Subcutaneous adipose tissue (tissue), 4 donors: Measurements from ENCODE around the gene MOB3A. TPM values are rescaled to one million over a fixed set of nuclear protein-coding genes. Genes with fewer than 3 reads are reported as not detected.

Experiments
- CTCF ChIP-seq: fragments of 450-650 bp; IDR thresholded peaks from one replicate; pipeline ENCODE4 v1.5.1; 2016; ENCODE audit warnings: low read depth, mild to moderate bottlenecking, control low read depth, antibody characterized with exemption, moderate library complexity
- total RNA-seq, 4 donors: library from RNA; depleted of rRNA; stranded (reverse); fragments of >200 nt; gene quantifications; one replicate each; pipeline ENCODE4 v1.1.0, GENCODE V29; 2016

The MOB3A gene
- total RNA-seq, 4 donors from 2014 or later = 27.9 to 53.3 (median 46.5) TPM

- TF ChIP-seq CTCF = no peak
Measured at GRCh38 chr19:2136796-2137195, 40.7 kb upstream of the MOB3A start.

GRCh38 chr19:2135474-2136402 lies 39.6 kb upstream of the MOB3A start:
- no peak for TF ChIP-seq CTCF

DNA sequence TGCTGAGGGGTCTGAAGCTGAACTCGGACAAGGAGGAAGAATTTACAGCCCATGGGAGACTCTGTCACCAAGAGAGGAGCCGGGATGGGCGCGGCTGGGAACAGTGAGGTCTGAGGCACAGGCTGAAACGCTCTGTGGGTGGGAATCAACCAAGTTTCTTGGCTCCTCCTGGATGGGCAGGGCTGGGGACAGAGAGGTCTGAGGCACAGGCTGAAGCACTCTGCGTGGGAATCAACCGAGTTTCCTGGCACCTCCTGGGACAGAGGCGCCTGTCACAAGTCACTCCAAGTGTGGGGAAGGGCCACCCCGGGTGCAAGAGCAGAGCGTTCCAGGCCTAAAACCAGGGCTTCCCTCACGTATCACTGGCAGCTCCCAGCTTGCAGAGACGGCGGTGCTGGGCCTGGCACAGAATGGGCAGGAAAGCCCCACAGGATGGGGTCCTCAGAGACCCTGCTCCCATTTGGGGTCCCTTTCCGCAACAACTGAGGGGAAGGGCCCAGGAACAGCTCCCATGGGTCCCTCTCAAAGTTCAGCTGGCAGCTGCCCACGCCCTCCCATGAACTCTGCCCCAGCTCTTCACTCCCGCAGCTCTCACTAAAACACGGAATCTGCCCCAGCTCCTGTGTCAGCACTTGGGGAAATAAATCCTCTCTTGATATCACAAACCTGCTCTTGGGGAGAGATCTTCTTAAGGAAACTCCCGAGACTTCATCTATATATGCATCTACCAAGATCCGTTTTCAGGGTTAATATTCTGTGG lies 36.8 kb upstream of the MOB3A start:
- no peak for TF ChIP-seq CTCF

DNA sequence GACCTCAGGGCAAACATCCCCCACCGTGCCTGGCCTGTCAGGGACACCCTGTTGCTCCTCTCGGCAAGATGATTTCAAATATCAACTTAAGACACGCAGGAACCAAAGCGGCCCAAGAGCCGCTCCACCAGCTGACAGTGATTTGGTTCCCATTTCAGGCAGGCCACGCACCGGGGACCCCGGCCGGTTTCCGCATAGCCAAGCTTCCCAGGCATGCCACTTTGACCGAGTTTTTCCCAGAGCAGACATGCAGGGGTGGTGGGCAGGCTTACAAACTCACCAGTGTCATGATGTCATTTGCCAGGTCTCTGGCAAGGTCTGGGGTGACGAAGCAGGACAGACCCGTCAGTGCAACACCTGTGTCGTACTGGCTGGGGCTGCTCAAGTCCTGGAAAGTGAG lies 36.1 kb upstream of the MOB3A start:
- TF ChIP-seq CTCF = no peak

DNA sequence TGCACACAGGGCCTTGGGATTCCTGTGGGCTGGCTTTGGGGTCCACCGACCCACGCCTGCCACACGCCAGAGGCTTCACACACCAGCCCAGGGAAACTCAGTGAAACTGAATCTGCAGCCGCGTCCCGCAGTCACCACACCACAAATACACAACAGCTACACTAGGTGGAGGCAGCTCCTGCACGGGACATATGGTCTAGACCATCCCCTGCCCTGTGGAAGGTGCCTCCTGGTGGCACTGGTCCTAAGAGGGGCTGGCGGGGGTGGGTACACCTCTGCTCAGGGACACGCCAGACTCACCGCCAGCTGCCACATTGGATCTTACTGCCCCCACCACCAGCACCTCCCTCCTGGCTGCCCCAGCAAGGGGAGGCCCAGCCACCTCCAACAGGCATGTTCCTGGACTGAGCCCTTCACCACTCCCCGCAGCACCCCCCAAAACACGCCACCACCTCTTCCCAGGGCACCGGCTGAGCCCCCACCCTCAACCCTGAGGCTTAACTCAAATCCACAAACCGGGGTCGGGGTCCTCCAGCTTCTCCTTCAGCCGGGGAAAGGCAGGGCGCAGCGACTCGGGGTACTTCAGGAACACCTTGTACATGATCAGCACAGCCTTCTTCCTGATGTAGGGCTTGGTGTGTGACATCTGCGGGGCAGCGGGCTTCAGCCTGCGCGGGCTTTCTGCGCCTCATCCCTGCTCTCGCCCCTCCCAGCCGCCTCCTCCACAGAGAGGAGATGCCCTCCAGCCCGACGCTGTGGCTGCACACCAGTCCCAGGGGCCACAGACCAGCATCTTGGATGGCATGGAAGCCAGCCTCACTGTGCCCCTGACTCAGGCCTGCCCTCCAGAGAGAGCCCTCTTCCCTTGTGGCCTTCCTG lies 34.0 kb upstream of the MOB3A start:
- TF ChIP-seq CTCF = no peak

DNA sequence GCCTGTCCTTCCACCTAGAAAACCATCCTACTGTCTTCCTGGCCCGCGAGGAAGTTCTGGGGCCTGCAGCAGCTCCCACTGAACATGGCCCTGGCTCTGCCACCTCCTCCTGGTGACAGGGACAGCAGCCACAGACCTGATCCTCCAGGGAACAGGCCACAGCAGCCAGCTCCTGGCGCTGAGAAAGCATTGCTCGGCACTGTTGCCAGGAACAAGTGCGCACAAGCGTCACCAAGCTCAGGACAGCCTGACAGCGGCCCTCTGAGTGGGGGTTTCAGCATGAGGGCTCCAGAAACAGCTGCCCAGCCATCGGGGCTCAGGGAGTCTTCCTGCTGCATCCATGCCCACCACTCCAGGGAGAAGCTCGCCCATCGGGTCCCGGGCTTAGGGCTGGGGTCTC lies 33.4 kb upstream of the MOB3A start:
- TF ChIP-seq CTCF = no peak
